HUES64 (cell line): Measurements from ENCODE around the gene PTPRN2.
"Not testable (repeated sequence)": the region's sequence is repeated elsewhere in the genome, so short reads cannot be mapped to it uniquely, and the experiment has no call there.

Source experiments
- H3K27ac ChIP-seq: 2 replicates; pipeline ENCODE4 v1.7.0; 2013; ENCODE audit warnings: low read depth, low read length, inconsistent platforms
- H3K27me3 ChIP-seq: 2 replicates; pipeline ENCODE4 v1.6.1; 2013; ENCODE audit warnings: mild to moderate bottlenecking, low read length; ENCODE audit not compliant: insufficient read depth
- H3K36me3 ChIP-seq: 2 replicates; pipeline ENCODE4 v1.6.1; 2013; ENCODE audit warnings: mild to moderate bottlenecking, low read length; ENCODE audit not compliant: insufficient read depth
- H3K4me1 ChIP-seq: 2 replicates; pipeline ENCODE4 v1.6.1; 2013; ENCODE audit warnings: mild to moderate bottlenecking, low read length, moderate library complexity; ENCODE audit not compliant: insufficient read depth
- H3K4me3 ChIP-seq: 2 replicates; pipeline ENCODE4 v1.5.1; 2013; ENCODE audit warnings: mild to moderate bottlenecking, low read length, moderate library complexity
- H3K9ac ChIP-seq: 2 replicates; pipeline ENCODE4 v1.6.1; 2013; ENCODE audit warnings: mild to moderate bottlenecking, low read depth, low read length
- H3K9me3 ChIP-seq: 2 replicates; pipeline ENCODE4 v1.6.1; 2013; ENCODE audit warnings: low read depth, low read length; ENCODE audit not compliant: insufficient read depth
- WGBS: fragments of 150-250, 120-280 bp; methylation state at CpG from one replicate; pipeline ENCODE4 v1.1.7; 2013; ENCODE audit warnings: missing lambda C conversion rate; 5-methylcytosine and 5-hydroxymethylcytosine counted together

The PTPRN2 gene

GRCh38 chr7:157599491-157599890, 988.1 kb downstream of the PTPRN2 start:
- H3K4me3 ChIP-seq = no peak overlapping the region
- peaks cover 91% of the 10 kb centered on the region for H3K9me3 ChIP-seq
- no peaks in the 10 kb centered on the region for H3K4me1 ChIP-seq
- H3K27me3 ChIP-seq = peaks cover 3% of the 10 kb centered on the region; the same call in 1 of the 2 replicates
- H3K27ac ChIP-seq = no peak overlapping the region
- H3K9ac ChIP-seq = no peak overlapping the region
- H3K36me3 ChIP-seq = no peaks in the 10 kb centered on the region
- WGBS = 82% methylated on average over 4 of the region's 4 CpGs

- H3K27ac ChIP-seq = no peak overlapping the region
- H3K9me3 ChIP-seq = peaks cover 92% of the 10 kb centered on the region
- no peak overlapping the region for H3K9ac ChIP-seq
- H3K36me3 ChIP-seq = no peaks in the 10 kb centered on the region
- H3K27me3 ChIP-seq = peaks cover 3% of the 10 kb centered on the region; the same call in 1 of the 2 replicates
- H3K4me3 ChIP-seq = no peak overlapping the region
- 69% methylated on average over 7 of the region's 7 CpGs for WGBS
- no peaks in the 10 kb centered on the region for H3K4me1 ChIP-seq
Observed at GRCh38 chr7:157597562-157597961, 990.1 kb downstream of the PTPRN2 start.

GRCh38 chr7:157596881-157597280, 990.7 kb downstream of the PTPRN2 start:
- Histone ChIP-seq H3K27me3 (peaks cover 3% of the 10 kb centered on the region; the same call in 1 of the 2 replicates), H3K9ac (no peak overlapping the region), H3K4me1 (no peaks in the 10 kb centered on the region), H3K4me3 (no peak overlapping the region), H3K27ac (no peak overlapping the region), H3K36me3 (no peaks in the 10 kb centered on the region), H3K9me3 (peaks cover 92% of the 10 kb centered on the region)
- WGBS = 82% methylated on average over 14 of the region's 15 CpGs

GRCh38 chr7:157596471-157596870, 991.2 kb downstream of the PTPRN2 start:
- WGBS = 82% methylated on average over 11 of the region's 11 CpGs
- Histone ChIP-seq H3K27ac (no peak overlapping the region), H3K4me3 (no peak overlapping the region), H3K27me3 (peaks cover 3% of the 10 kb centered on the region; the same call in 1 of the 2 replicates), H3K36me3 (no peaks in the 10 kb centered on the region), H3K9ac (no peak overlapping the region), H3K9me3 (peaks cover 92% of the 10 kb centered on the region), H3K4me1 (no peaks in the 10 kb centered on the region)

GRCh38 chr7:157596026-157596425, 991.6 kb downstream of the PTPRN2 start:
- peaks cover 92% of the 10 kb centered on the region for H3K9me3 ChIP-seq
- H3K27ac ChIP-seq = no peak overlapping the region
- no peak overlapping the region for H3K4me3 ChIP-seq
- no peak overlapping the region for H3K9ac ChIP-seq
- H3K4me1 ChIP-seq = no peaks in the 10 kb centered on the region
- H3K36me3 ChIP-seq = no peaks in the 10 kb centered on the region
- 83% methylated on average over 11 of the region's 11 CpGs for WGBS
- peaks cover 3% of the 10 kb centered on the region; the same call in 1 of the 2 replicates for H3K27me3 ChIP-seq

- 84% methylated on average over 20 of the region's 20 CpGs for WGBS
- H3K4me3 ChIP-seq = no peak overlapping the region
- no peaks in the 10 kb centered on the region for H3K4me1 ChIP-seq
- H3K27ac ChIP-seq = no peak overlapping the region
- H3K9ac ChIP-seq = no peak overlapping the region
- H3K27me3 ChIP-seq = peaks cover 3% of the 10 kb centered on the region; the same call in 1 of the 2 replicates
- peaks cover 92% of the 10 kb centered on the region for H3K9me3 ChIP-seq
- H3K36me3 ChIP-seq = no peaks in the 10 kb centered on the region
Observed at GRCh38 chr7:157595086-157595855, 992.4 kb downstream of the PTPRN2 start.

GRCh38 chr7:157594306-157594705, 993.3 kb downstream of the PTPRN2 start:
- no peak overlapping the region for H3K27ac ChIP-seq

GRCh38 chr7:157593541-157593940, 994.1 kb downstream of the PTPRN2 start:
- Histone ChIP-seq H3K27ac (no peak overlapping the region), H3K4me3 (no peak overlapping the region), H3K9ac (no peak overlapping the region), H3K9me3 (peaks cover 97% of the 10 kb centered on the region), H3K27me3 (no peaks in the 10 kb centered on the region; the same call in 1 of the 2 replicates), H3K36me3 (no peaks in the 10 kb centered on the region), H3K4me1 (no peaks in the 10 kb centered on the region)
- WGBS = 91% methylated on average over 14 of the region's 14 CpGs

More at GRCh38 chr7:157594306-157594705, 993.3 kb downstream of the PTPRN2 start:
- no peaks in the 10 kb centered on the region for H3K36me3 ChIP-seq
- no peaks in the 10 kb centered on the region for H3K4me1 ChIP-seq
- H3K9me3 ChIP-seq = peaks cover 95% of the 10 kb centered on the region
- H3K27me3 ChIP-seq = peaks cover under 1% of the 10 kb centered on the region; the same call in 1 of the 2 replicates
- no peak overlapping the region for H3K9ac ChIP-seq
- no peak overlapping the region for H3K4me3 ChIP-seq
- WGBS = 89% methylated on average over 26 of the region's 26 CpGs

- H3K36me3 ChIP-seq, H3K4me1 ChIP-seq, H3K4me3 ChIP-seq, H3K9ac ChIP-seq, H3K27ac ChIP-seq, H3K27me3 ChIP-seq: not testable (repeated sequence)
- peaks cover 97% of the 10 kb centered on the region for H3K9me3 ChIP-seq
- WGBS = 89% methylated on average over 31 of the region's 31 CpGs
Observed at GRCh38 chr7:157592636-157593320, 994.8 kb downstream of the PTPRN2 start.

GRCh38 chr7:157590526-157590925, 997.1 kb downstream of the PTPRN2 start:
- no peaks in the 10 kb centered on the region for H3K4me1 ChIP-seq
- H3K36me3 ChIP-seq = no peaks in the 10 kb centered on the region

GRCh38 chr7:157589680-157590079, 997.9 kb downstream of the PTPRN2 start:
- H3K9me3 ChIP-seq = peaks cover 98% of the 10 kb centered on the region
- H3K36me3 ChIP-seq = no peaks in the 10 kb centered on the region
- H3K27ac ChIP-seq = no peak overlapping the region
- no peaks in the 10 kb centered on the region for H3K4me1 ChIP-seq
- H3K27me3 ChIP-seq = no peaks in the 10 kb centered on the region
- H3K4me3 ChIP-seq = no peak overlapping the region
- no peak overlapping the region for H3K9ac ChIP-seq
- WGBS = 90% methylated on average over 10 of the region's 11 CpGs

More at GRCh38 chr7:157590526-157590925, 997.1 kb downstream of the PTPRN2 start:
- H3K4me3 ChIP-seq = no peak overlapping the region
- H3K9me3 ChIP-seq = peaks cover 97% of the 10 kb centered on the region
- no peaks in the 10 kb centered on the region for H3K27me3 ChIP-seq
- H3K9ac ChIP-seq = no peak overlapping the region
- WGBS = 84% methylated on average over 13 of the region's 13 CpGs
- H3K27ac ChIP-seq = no peak overlapping the region
